SK-N-SH (cell line): ENCODE results near the gene GPX7. TPM values are rescaled to one million over a fixed set of nuclear protein-coding genes. Genes with fewer than 3 reads are reported as not detected.

Experiments
- CTCF ChIA-PET: fragments of 300-600, 350-600 bp; formaldehyde crosslinking; extraction: SDS; loops from one replicate; lab custom pipeline; 2021; lab: Yijun Ruan, JAX
- POLR2A ChIA-PET: fragments of 350-600 bp; sonication (Branson Sonifier 250); formaldehyde crosslinking; extraction: SDS; loops from one replicate; lab custom pipeline; 2020; ENCODE audit warnings: antibody characterized with exemption, inconsistent platforms; lab: Yijun Ruan, JAX
- DNase-seq: peaks from one replicate; pipeline ENCODE4 v3.0.0; 2012
- H2AFZ ChIP-seq: fragments of 200-600 bp; sonication (generic); 2 replicates; pipeline ENCODE4 v1.8.1; 2016; ENCODE audit warnings: antibody characterized with exemption, mild to moderate bottlenecking, low read depth
- H3F3A ChIP-seq: fragments of 200-600 bp; sonication (generic); replicated peaks from 2 replicates; pipeline ENCODE3; 2016; ENCODE audit warnings: antibody characterized with exemption, mild to moderate bottlenecking; ENCODE audit not compliant: insufficient read depth
- H3K27ac ChIP-seq, 2 experiments: fragments of 200-500 bp in 1 of 2; fragments of 200-600 bp in 1 of 2; sonication (Bioruptor generic) in 1 of 2; sonication (generic), shearing (Covaris generic) in 1 of 2; 2 replicates each; pipeline versions ENCODE4 v1.5.1 to v1.6.1; 2014 to 2016; ENCODE audit warnings: low read depth in 2 of 2, inconsistent platforms in 1 of 2, low read length in 1 of 2, mild to moderate bottlenecking in 1 of 2, mixed read lengths in 1 of 2
- H3K27me3 ChIP-seq: fragments of 200-600 bp; sonication (generic), shearing (Covaris generic); 2 replicates; pipeline ENCODE4 v1.6.1; 2016; ENCODE audit warnings: mixed run types; ENCODE audit not compliant: insufficient read depth
- H3K36me3 ChIP-seq, 2 experiments: fragments of 200-500 bp in 1 of 2; fragments of 200-600 bp in 1 of 2; sonication (Bioruptor generic) in 1 of 2; sonication (generic) in 1 of 2; replicated peaks in 1 of 2; 2 replicates each; pipeline versions ENCODE3 to v1.5.1; 2014 to 2016; ENCODE audit warnings: low read length in 1 of 2, mild to moderate bottlenecking in 1 of 2; ENCODE audit not compliant: insufficient read depth in 2 of 2, control insufficient read depth in 1 of 2
- H3K4me1 ChIP-seq, 2 experiments: fragments of 200-500 bp in 1 of 2; fragments of 200-600 bp in 1 of 2; sonication (Bioruptor generic) in 1 of 2; sonication (generic), shearing (Covaris generic) in 1 of 2; 2 replicates each; pipeline versions ENCODE4 v1.5.1 to v1.6.1; 2014 to 2016; ENCODE audit warnings: low read depth in 1 of 2, low read length in 1 of 2, mixed run types in 1 of 2; ENCODE audit not compliant: insufficient read depth in 2 of 2, control insufficient read depth in 1 of 2
- H3K4me2 ChIP-seq: fragments of 200-600 bp; sonication (generic), shearing (Covaris generic); 2 replicates; pipeline ENCODE4 v1.6.1; 2017; ENCODE audit warnings: mixed run types
- H3K4me3 ChIP-seq, 2 experiments: fragments of 200-500 bp in 1 of 2; fragments of 200-600 bp in 1 of 2; sonication (Bioruptor generic) in 1 of 2; sonication (generic), shearing (Covaris generic) in 1 of 2; 2 replicates each; pipeline versions ENCODE4 v1.5.1 to v1.8.1; 2014 to 2016; ENCODE audit warnings: low read depth in 2 of 2, inconsistent platforms in 1 of 2, low read length in 1 of 2, mild to moderate bottlenecking in 1 of 2, mixed read lengths in 1 of 2, moderate library complexity in 1 of 2
- H3K79me2 ChIP-seq: fragments of 200-600 bp; sonication (generic); 2 replicates; pipeline ENCODE4 v1.8.1; 2017; ENCODE audit warnings: mild to moderate bottlenecking; ENCODE audit not compliant: insufficient read depth
- H3K9ac ChIP-seq: fragments of 200-600 bp; sonication (generic); 2 replicates; pipeline ENCODE4 v1.6.1; 2017; ENCODE audit warnings: mixed run types
- H3K9me2 ChIP-seq: fragments of 200-600 bp; sonication (generic); 2 replicates; pipeline ENCODE4 v1.6.1; 2017; ENCODE audit warnings: mixed run types
- H3K9me3 ChIP-seq: fragments of 200-600 bp; sonication (generic); 2 replicates; pipeline ENCODE4 v1.6.1; 2017; ENCODE audit warnings: mixed run types, mild to moderate bottlenecking, moderate library complexity
- H4K20me1 ChIP-seq: fragments of 200-600 bp; sonication (generic); 2 replicates; pipeline ENCODE4 v1.6.1; 2017; ENCODE audit warnings: mild to moderate bottlenecking, mixed run types; ENCODE audit not compliant: insufficient read depth
- CTCF ChIP-seq: fragments of 200-600 bp; sonication (generic); IDR thresholded peaks from 2 replicates; pipeline ENCODE4 v1.6.1; 2017; ENCODE audit warnings: antibody characterized with exemption, mild to moderate bottlenecking, moderate library complexity
- ELF1 ChIP-seq: IDR thresholded peaks from 2 replicates; pipeline ENCODE4 v1.4.0; 2012
- EP300 ChIP-seq, 2 experiments: IDR thresholded peaks; 2 replicates each; pipeline versions ENCODE4 v1.4.0 to v1.6.1; 2012; ENCODE audit warnings: borderline replicate concordance in 1 of 2, low read depth in 1 of 2, low read length in 1 of 2
- EZH2phosphoT487 ChIP-seq: fragments of 200-600 bp; sonication (generic); IDR thresholded peaks from 2 replicates; pipeline ENCODE4 v1.6.1; 2017; ENCODE audit warnings: low read depth, mixed run types, mild to moderate bottlenecking, antibody characterized with exemption, moderate library complexity, borderline replicate concordance
- FOSL2 ChIP-seq: IDR thresholded peaks from 2 replicates; pipeline ENCODE4 v1.4.0; 2012; ENCODE audit warnings: low read depth, mild to moderate bottlenecking, moderate library complexity, borderline replicate concordance
- FOXJ3 ChIP-seq: sonication (generic); formaldehyde crosslinking; IDR thresholded peaks from 2 replicates; pipeline ENCODE4 v1.5.1; 2020; ENCODE audit warnings: mild to moderate bottlenecking, missing genetic modification reagents
- FOXM1 ChIP-seq: IDR thresholded peaks from 2 replicates; pipeline ENCODE4 v1.4.0; 2012; ENCODE audit warnings: low read depth, mild to moderate bottlenecking
- GABPA ChIP-seq: IDR thresholded peaks from 2 replicates; pipeline ENCODE4 v1.4.0; 2012; ENCODE audit warnings: low read depth, mild to moderate bottlenecking
- IRF3 ChIP-seq: fragments of 150-350 bp; IDR thresholded peaks from 2 replicates; pipeline ENCODE4 v1.6.1; 2016; ENCODE audit warnings: mild to moderate bottlenecking, low read depth, low read length
- MXI1 ChIP-seq: IDR thresholded peaks from 2 replicates; pipeline ENCODE4 v1.6.1; 2012; ENCODE audit warnings: mild to moderate bottlenecking, low read depth, low read length, improper control_type of control experiment
- NFIC ChIP-seq: IDR thresholded peaks from 2 replicates; pipeline ENCODE4 v1.4.0; 2012; ENCODE audit warnings: borderline replicate concordance
- NRF1 ChIP-seq: IDR thresholded peaks from 2 replicates; pipeline ENCODE4 v1.6.1; 2012; ENCODE audit warnings: low read depth, mild to moderate bottlenecking, low read length
- RCOR1 ChIP-seq: fragments of 150-350 bp; IDR thresholded peaks from 2 replicates; pipeline ENCODE4 v1.6.1; 2017; ENCODE audit warnings: antibody characterized with exemption, low read length
- RFX5 ChIP-seq: IDR thresholded peaks from 2 replicates; pipeline ENCODE4 v1.6.1; 2012; ENCODE audit warnings: mild to moderate bottlenecking, improper control_type of control experiment, low read length
- RXRA ChIP-seq: IDR thresholded peaks from 2 replicates; pipeline ENCODE4 v1.4.0; 2012; ENCODE audit warnings: low read depth, mild to moderate bottlenecking, borderline replicate concordance
- SIN3A ChIP-seq: IDR thresholded peaks from 2 replicates; pipeline ENCODE4 v1.6.1; 2012; ENCODE audit warnings: low read depth, mild to moderate bottlenecking, low read length, moderate library complexity, borderline replicate concordance
- TAF1 ChIP-seq: IDR thresholded peaks from 2 replicates; pipeline ENCODE4 v1.6.1; 2012; ENCODE audit warnings: low read depth, mild to moderate bottlenecking, low read length, moderate library complexity, borderline replicate concordance
- TCF12 ChIP-seq: IDR thresholded peaks from 2 replicates; pipeline ENCODE4 v1.4.0; 2012
- TEAD4 ChIP-seq: IDR thresholded peaks from 2 replicates; pipeline ENCODE4 v1.4.0; 2012; ENCODE audit warnings: mild to moderate bottlenecking, borderline replicate concordance; ENCODE audit not compliant: insufficient read depth
- YY1 ChIP-seq: IDR thresholded peaks from 2 replicates; pipeline ENCODE4 v1.4.0; 2012; ENCODE audit warnings: low read depth, mild to moderate bottlenecking
- WGBS: methylation state at CpG from one replicate; pipeline ENCODE4 v1.1.6; 2017; ENCODE audit warnings: low lambda C conversion rate; 5-methylcytosine and 5-hydroxymethylcytosine counted together
- polyA plus RNA-seq, 3 experiments: library from polyadenylated mRNA; depleted of rRNA; stranded (reverse); fragments of >200 nt; gene quantifications; 2 replicates each; pipeline ENCODE4 v1.2.3, GENCODE V29; 2012

The GPX7 gene
- polyA plus RNA-seq, 1 of the 3 experiments (the other 2 are of a cell fraction) = 6.2 TPM

GRCh38 chr1:52628614-52629324 is 26.6 kb downstream of the GPX7 start:
- CTCF ChIA-PET = no interaction called here
- 85% methylated on average over 8 of the region's 8 CpGs for WGBS

GRCh38 chr1:52629325-52629643 is 27.1 kb downstream of the GPX7 start:
- Histone ChIP-seq H3K9me3 (no peaks in the 10 kb centered on the region), H3F3A (no peaks in the 10 kb centered on the region), H3K27ac (no peak overlapping the region), H3K9me2 (no peaks in the 10 kb centered on the region), H3K9ac (no peak overlapping the region), H3K4me1 (peaks cover 0 to 9% of the 10 kb centered on the region in 2 experiments; a peak in 1 of 4 replicates), H2AFZ (no peak overlapping the region), H3K4me3 (no peak overlapping the region), H3K4me2 (no peak overlapping the region), H3K27me3 (peaks cover 6% of the 10 kb centered on the region; the same call in 1 of the 2 replicates), H4K20me1 (no peaks in the 10 kb centered on the region), H3K79me2 (no peaks in the 10 kb centered on the region), H3K36me3 (no peaks in the 10 kb centered on the region)
- ChIA-PET CTCF (no interaction called here), POLR2A (no interaction called here)
- peak; percentile 49 for DNase-seq
- no peak for TF ChIP-seq TCF12
- no peak for TF ChIP-seq NRF1
- no peak for TF ChIP-seq TEAD4
- TF ChIP-seq GABPA = no peak
- TF ChIP-seq IRF3 = no peak
- TF ChIP-seq CTCF = no peak
- no peak for TF ChIP-seq FOXM1
- TF ChIP-seq EZH2phosphoT487 = no peak
- no peak for TF ChIP-seq EP300 (IDR thresholded peaks at IDR 0.05; ENCODE audit: borderline replicate concordance in 1 of 2, low read depth in 1 of 2, low read length in 1 of 2)
- no peak for TF ChIP-seq RFX5
- TF ChIP-seq NFIC = no peak
- no peak for TF ChIP-seq RCOR1
- TF ChIP-seq YY1 = no peak
- TF ChIP-seq TAF1 = no peak
- TF ChIP-seq FOXJ3 (CRISPR knock-in tag) = no peak
- TF ChIP-seq SIN3A = no peak
- no peak for TF ChIP-seq MXI1
- WGBS = 73% methylated on average over 5 of the region's 7 CpGs

More at GRCh38 chr1:52628614-52629324, 26.6 kb downstream of the GPX7 start:
- Histone ChIP-seq H3K4me1 (peaks cover 0 to 9% of the 10 kb centered on the region in 2 experiments; a peak in 1 of 4 replicates), H2AFZ (no peak overlapping the region), H3F3A (no peaks in the 10 kb centered on the region), H3K4me3 (no peak overlapping the region), H3K27ac (no peak overlapping the region)
- no peak for TF ChIP-seq ELF1
- TF ChIP-seq RXRA = no peak
- TF ChIP-seq FOSL2 = no peak
- TF ChIP-seq, all 33 proteins: peak for 0
- no peaks in the 10 kb centered on the region for H3K9me2 ChIP-seq
- H3K9me3 ChIP-seq = 0 out of 2 replicates have a peak, but pooled peaks cover 4% of the 10 kb centered on the region
- H3K27me3 ChIP-seq = peaks cover 6% of the 10 kb centered on the region; the same call in 1 of the 2 replicates
- DNase-seq = no peak
- no peaks in the 10 kb centered on the region for H3K79me2 ChIP-seq
- POLR2A ChIA-PET = no interaction called here
- H4K20me1 ChIP-seq = no peaks in the 10 kb centered on the region
- H3K4me2 ChIP-seq = no peak overlapping the region
- no peak overlapping the region for H3K9ac ChIP-seq
- no peaks in the 10 kb centered on the region for H3K36me3 ChIP-seq
